HG02763 (cell line): ENCODE measurements around the gene ATMIN.

ENCODE experiments used
- ATAC-seq: cut with Tn5 transposase; IDR thresholded peaks from one replicate; pipeline ENCODE4 v1.9.1; 2021; ENCODE audit warnings: mild to moderate bottlenecking, moderate library complexity; ENCODE audit not compliant: unreplicated experiment

Gene ATMIN

GRCh38 chr16:81061871-81062608 lies 26.4 kb downstream of the ATMIN start:
- ATAC-seq = no peak

GRCh38 chr16:81066681-81067080 lies 31.0 kb downstream of the ATMIN start:
- ATAC-seq = no peak

GRCh38 chr16:81067166-81067565 lies 31.5 kb downstream of the ATMIN start:
- no peak for ATAC-seq

- ATAC-seq = no peak
These were observed 33.4 kb downstream of the ATMIN start for GRCh38 chr16:81069063-81069462.

- ATAC-seq = no peak
These were observed 35.3 kb downstream of the ATMIN start for GRCh38 chr16:81070979-81071378.

GRCh38 chr16:81071805-81072204 lies 36.2 kb downstream of the ATMIN start:
- ATAC-seq = no peak

- ATAC-seq = no peak
These were observed 38.1 kb downstream of the ATMIN start for GRCh38 chr16:81073560-81074330.

- peak; percentile 80 for ATAC-seq
These were observed 41.0 kb downstream of the ATMIN start for GRCh38 chr16:81076566-81077075.

- peak; percentile 96 for ATAC-seq
These were observed 41.7 kb downstream of the ATMIN start, which contains the start of gene C16orf46 for GRCh38 chr16:81077076-81077940. Gene C16orf46 (minus strand): TSS chr16:81077238. CDS start chr16:81063955, 13,283 bp downstream.

GRCh38 chr16:81080233-81080632 lies 44.6 kb downstream of the ATMIN start:
- no peak for ATAC-seq

- no peak for ATAC-seq
These were observed 45.4 kb downstream of the ATMIN start for GRCh38 chr16:81081014-81081413.

GRCh38 chr16:81088836-81089235 lies 53.2 kb downstream of the ATMIN start:
- no peak for ATAC-seq

- ATAC-seq = no peak
These were observed 59.2 kb downstream of the ATMIN start for GRCh38 chr16:81094771-81095251.

- no peak for ATAC-seq
These were observed 60.0 kb downstream of the ATMIN start for GRCh38 chr16:81095653-81095952.

- peak; percentile 99 for ATAC-seq
These were observed 60.5 kb downstream of the ATMIN start, which contains the start of gene GCSH for GRCh38 chr16:81095953-81096714. Gene GCSH (minus strand): TSS chr16:81096395. CDS start chr16:81096278, 117 bp downstream.

GRCh38 chr16:81096715-81097208 lies 61.1 kb downstream of the ATMIN start:
- no peak for ATAC-seq
